SK-N-SH (cell line): Measurements from ENCODE around the gene GPC5.

Source experiments
- CTCF ChIP-seq: fragments of 200-600 bp; sonication (generic); IDR thresholded peaks from 2 replicates; pipeline ENCODE4 v1.6.1; 2017; ENCODE audit warnings: antibody characterized with exemption, mild to moderate bottlenecking, moderate library complexity
- EP300 ChIP-seq, 2 experiments: IDR thresholded peaks; 2 replicates each; pipeline versions ENCODE4 v1.4.0 to v1.6.1; 2012; ENCODE audit warnings: borderline replicate concordance in 1 of 2, low read depth in 1 of 2, low read length in 1 of 2
- FOXJ3 ChIP-seq: sonication (generic); formaldehyde crosslinking; IDR thresholded peaks from 2 replicates; pipeline ENCODE4 v1.5.1; 2020; ENCODE audit warnings: mild to moderate bottlenecking, missing genetic modification reagents
- PBX3 ChIP-seq: IDR thresholded peaks from 2 replicates; pipeline ENCODE4; 2012
- POLR2AphosphoS5 ChIP-seq: IDR thresholded peaks from 2 replicates; pipeline ENCODE4 v1.6.1; 2012; ENCODE audit warnings: low read depth, low read length
- RAD21 ChIP-seq: IDR thresholded peaks from 2 replicates; pipeline ENCODE4 v1.6.1; 2012; ENCODE audit warnings: mild to moderate bottlenecking, low read length
- TAF1 ChIP-seq: IDR thresholded peaks from 2 replicates; pipeline ENCODE4 v1.6.1; 2012; ENCODE audit warnings: low read depth, mild to moderate bottlenecking, low read length, moderate library complexity, borderline replicate concordance
- TCF12 ChIP-seq: IDR thresholded peaks from 2 replicates; pipeline ENCODE4 v1.4.0; 2012
- ZBTB33 ChIP-seq: IDR thresholded peaks from 2 replicates; pipeline ENCODE4 v1.4.0; 2012; ENCODE audit warnings: low read depth, borderline replicate concordance

- no peak for TF ChIP-seq FOXJ3 (CRISPR knock-in tag)
- no peak for TF ChIP-seq ZBTB33
- no peak for TF ChIP-seq RAD21
- TF ChIP-seq EP300 (IDR thresholded peaks at IDR 0.05; ENCODE audit: borderline replicate concordance in 1 of 2, low read depth in 1 of 2, low read length in 1 of 2) = 0 out of 4 replicates have a peak, but pooled peaks of 1 of the 2 experiments have one; percentile 6
- no peak for TF ChIP-seq POLR2AphosphoS5
- no peak for TF ChIP-seq CTCF
- TF ChIP-seq TAF1 = no peak
- TF ChIP-seq TCF12 = peak; percentile 73
- TF ChIP-seq PBX3 = peak; percentile 11; the same call in 1 of the 2 replicates
Observed at GRCh38 chr13:91369441-91369831, 29.0 kb upstream of the GPC5 start.
